T-helper 1 cell treated with Interleukin-12 subunit alpha and Interleukin-12 subunit beta and Interleukin-4 antibody, amounts not matched to agents 30 μg/mL and 1 μg/mL, for 36 hours (primary cell): ENCODE data around the gene GAD2.

Source experiments
- H3K27ac Mint-ChIP-seq: one replicate; pipeline ENCODE4 v1.8.0; 2021; ENCODE audit warnings: mild to moderate bottlenecking, mixed read lengths
- H3K27me3 Mint-ChIP-seq: one replicate; pipeline ENCODE4 v1.8.0; 2021; ENCODE audit warnings: low read depth, mixed read lengths
- H3K36me3 Mint-ChIP-seq: one replicate; pipeline ENCODE4 v1.8.0; 2021; ENCODE audit warnings: low read depth, mixed read lengths
- H3K4me1 Mint-ChIP-seq: one replicate; pipeline ENCODE4 v1.8.0; 2021; ENCODE audit warnings: low read depth, mixed read lengths
- H3K4me3 Mint-ChIP-seq: one replicate; pipeline ENCODE4 v1.8.0; 2021; ENCODE audit warnings: mild to moderate bottlenecking, moderate library complexity, mixed read lengths
- H3K9me3 Mint-ChIP-seq: one replicate; pipeline ENCODE4 v1.8.0; 2021; ENCODE audit warnings: mixed read lengths

The GAD2 gene

DNA sequence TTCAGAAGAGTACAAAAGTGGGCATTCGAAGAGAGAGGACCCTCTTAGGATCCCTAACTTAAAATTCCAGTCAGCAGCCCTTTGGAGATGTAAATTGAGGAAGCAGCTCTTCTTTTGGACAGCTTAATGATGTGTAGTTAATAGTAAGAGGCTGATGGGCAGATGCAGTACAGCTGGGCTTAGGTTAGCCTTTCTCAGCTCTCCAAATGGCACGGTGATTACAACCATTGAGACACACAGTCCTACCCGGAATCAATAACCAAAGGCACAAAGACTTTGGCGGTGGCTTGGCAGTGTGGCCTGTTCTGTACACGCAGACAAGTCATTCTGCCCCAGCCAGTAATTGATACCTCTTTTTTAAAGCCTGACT, 26.8 kb downstream of the GAD2 start:
- no peak overlapping the region for H3K27ac Mint-ChIP-seq
- no peaks in the 10 kb centered on the region for H3K9me3 Mint-ChIP-seq

DNA sequence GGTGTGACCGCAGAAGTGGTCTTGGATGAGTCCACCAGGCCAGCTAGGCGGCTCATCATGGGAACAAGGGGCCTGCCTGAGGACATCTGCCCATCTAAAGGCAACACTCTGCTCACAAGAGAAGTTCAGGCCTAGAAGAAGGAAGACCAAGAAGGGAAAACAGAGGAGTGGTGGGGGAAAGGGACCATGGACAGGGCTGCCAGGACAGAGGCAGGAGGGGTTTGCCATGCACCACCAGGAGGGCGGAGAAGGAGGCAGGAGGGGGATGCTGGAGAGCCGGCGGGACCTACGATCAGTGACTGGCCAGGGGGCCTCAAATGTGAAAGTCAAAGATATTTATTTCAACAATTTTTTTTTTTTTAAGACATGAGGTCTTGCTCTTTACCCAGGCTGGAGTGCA, 33.1 kb downstream of the GAD2 start:
- no peaks in the 10 kb centered on the region for H3K27me3 Mint-ChIP-seq
- no peaks in the 10 kb centered on the region for H3K4me1 Mint-ChIP-seq
- no peak overlapping the region for H3K4me3 Mint-ChIP-seq
- no peak overlapping the region for H3K27ac Mint-ChIP-seq
- H3K36me3 Mint-ChIP-seq = no peaks in the 10 kb centered on the region
- H3K9me3 Mint-ChIP-seq = no peaks in the 10 kb centered on the region

More for the DNA sequence above, 26.8 kb downstream of the GAD2 start:
- Mint-ChIP-seq H3K4me1 (no peaks in the 10 kb centered on the region), H3K4me3 (no peak overlapping the region), H3K27me3 (peaks cover 11% of the 10 kb centered on the region), H3K36me3 (no peaks in the 10 kb centered on the region)

DNA sequence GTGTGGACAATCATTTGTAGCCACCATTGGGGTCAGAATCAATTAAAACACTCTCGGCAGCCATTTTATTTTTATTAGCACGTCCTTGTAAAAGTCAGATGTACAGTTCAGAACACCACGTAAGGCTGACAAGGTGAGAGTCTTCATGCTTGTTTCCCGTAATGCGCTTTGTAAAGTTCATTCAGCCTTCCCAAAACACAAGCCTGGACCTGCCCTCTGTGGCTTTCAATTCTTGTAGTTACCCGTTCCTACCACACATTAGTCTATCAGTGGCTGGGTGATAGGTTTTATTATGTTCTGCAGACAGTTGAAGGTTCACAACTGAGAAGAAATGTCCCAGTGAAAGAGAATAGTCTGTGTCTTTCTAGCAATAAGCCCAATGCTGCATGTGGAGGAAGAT, 35.4 kb downstream of the GAD2 start:
- Mint-ChIP-seq H3K36me3 (no peaks in the 10 kb centered on the region), H3K4me1 (no peaks in the 10 kb centered on the region), H3K9me3 (no peaks in the 10 kb centered on the region), H3K4me3 (no peak overlapping the region), H3K27ac (no peak overlapping the region), H3K27me3 (no peaks in the 10 kb centered on the region)

DNA sequence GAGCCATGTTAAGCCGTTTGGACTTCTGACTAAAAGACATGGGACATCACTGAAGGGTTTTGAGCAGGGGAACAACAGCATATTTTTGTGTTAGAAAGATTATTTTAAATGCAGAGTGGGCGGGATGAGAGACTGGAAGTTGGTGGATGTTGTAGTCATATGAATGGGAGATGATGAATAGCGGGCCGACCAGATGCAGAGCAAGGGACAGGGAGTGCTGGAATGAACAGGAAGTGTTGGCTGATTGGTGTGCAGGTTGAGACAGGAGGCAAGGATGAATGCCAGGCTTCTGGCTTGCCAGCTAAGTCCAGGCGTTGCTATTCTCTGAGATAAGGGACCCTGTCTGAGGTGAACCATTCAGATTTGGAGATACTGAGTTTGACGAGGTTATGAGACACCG, 38.0 kb downstream of the GAD2 start:
- H3K4me3 Mint-ChIP-seq = no peak overlapping the region
- H3K36me3 Mint-ChIP-seq = no peaks in the 10 kb centered on the region
- no peaks in the 10 kb centered on the region for H3K27me3 Mint-ChIP-seq
- H3K27ac Mint-ChIP-seq = no peak overlapping the region
- H3K9me3 Mint-ChIP-seq = no peaks in the 10 kb centered on the region
- H3K4me1 Mint-ChIP-seq = no peaks in the 10 kb centered on the region

DNA sequence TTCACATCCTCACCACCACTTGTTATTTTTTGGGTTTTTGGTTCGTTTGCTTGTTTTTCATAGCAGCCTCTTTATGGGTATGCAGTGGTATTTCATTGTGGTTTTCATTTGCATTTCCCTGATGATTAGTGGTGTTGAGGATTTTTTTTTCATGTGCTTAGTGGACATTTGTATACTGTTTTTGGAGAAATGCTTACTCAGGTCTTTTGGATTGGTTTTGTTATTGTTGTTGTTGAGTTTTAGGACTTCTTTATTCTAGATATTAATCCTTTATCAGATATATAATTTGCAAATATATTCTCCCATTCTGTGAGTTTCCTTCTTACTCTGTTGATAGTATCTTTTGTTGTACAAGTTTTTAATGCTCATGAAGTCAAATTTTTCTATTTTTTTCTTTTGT, 42.8 kb downstream of the GAD2 start:
- no peaks in the 10 kb centered on the region for H3K4me1 Mint-ChIP-seq
- no peak overlapping the region for H3K4me3 Mint-ChIP-seq

DNA sequence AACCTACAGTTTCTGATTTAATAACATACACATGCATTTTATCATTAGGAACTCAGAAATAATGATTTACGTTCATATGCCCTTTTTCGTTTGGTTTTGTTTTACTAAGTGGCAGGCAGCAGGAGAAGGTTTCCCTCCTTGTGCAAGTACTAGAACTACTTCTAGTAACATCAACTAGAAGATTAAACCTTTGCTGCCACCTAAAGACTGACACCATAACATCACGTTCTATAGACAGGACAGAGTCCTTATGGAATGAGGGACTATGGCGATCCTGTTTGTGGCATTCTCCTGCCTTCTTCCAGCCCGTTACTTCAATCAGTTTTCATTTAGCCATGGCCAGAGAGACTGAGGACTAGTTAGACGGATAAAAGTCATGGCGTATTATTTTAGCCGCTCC, 53.2 kb downstream of the GAD2 start:
- Mint-ChIP-seq H3K9me3 (no peaks in the 10 kb centered on the region), H3K36me3 (no peaks in the 10 kb centered on the region), H3K27ac (no peak overlapping the region), H3K4me3 (no peak overlapping the region), H3K4me1 (no peaks in the 10 kb centered on the region), H3K27me3 (no peaks in the 10 kb centered on the region)

More for the DNA sequence above, 42.8 kb downstream of the GAD2 start:
- Mint-ChIP-seq H3K9me3 (no peaks in the 10 kb centered on the region), H3K27me3 (peaks cover 7% of the 10 kb centered on the region), H3K36me3 (no peaks in the 10 kb centered on the region), H3K27ac (no peak overlapping the region)

DNA sequence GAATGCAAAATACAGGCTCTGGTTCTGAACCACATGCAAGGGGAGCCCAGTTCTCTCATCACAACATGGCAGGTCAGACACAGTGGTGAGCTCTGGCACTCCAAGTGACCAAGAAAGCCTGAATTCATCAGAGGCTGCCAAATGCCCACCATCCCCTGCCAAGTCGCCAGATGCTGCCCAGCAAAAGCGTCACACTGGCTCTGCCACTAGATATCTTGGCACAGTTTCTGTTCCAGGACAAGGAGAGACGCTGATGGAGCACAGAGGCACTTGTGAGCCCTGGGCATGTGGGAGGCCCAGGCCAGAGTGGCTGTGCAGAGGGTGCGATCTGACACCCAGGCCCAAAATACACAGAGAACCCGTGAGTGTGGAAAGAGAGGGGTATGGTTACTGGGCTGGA, 57.8 kb downstream of the GAD2 start:
- Mint-ChIP-seq H3K4me3 (no peak overlapping the region), H3K27ac (no peak overlapping the region), H3K27me3 (no peaks in the 10 kb centered on the region), H3K9me3 (no peaks in the 10 kb centered on the region), H3K36me3 (no peaks in the 10 kb centered on the region), H3K4me1 (no peaks in the 10 kb centered on the region)

DNA sequence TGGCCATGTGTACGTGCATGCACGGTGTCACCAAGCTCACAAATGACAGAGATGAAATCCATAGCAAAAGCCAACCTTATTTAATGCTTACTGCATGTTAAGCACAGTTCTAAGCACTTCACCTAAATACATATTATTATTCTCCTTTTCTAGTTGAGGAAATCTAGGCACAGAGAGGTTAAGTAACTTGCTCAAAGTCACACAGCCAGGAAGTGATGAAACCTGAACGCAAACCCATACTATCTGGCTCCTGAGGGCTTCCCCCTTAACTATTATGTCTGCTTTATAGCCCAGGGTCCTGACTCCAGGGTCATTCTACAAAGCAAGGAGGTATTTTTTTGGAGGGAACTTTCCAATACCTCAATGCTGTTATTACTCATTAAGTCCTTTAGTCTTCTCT, 61.7 kb downstream of the GAD2 start:
- Mint-ChIP-seq H3K9me3 (no peaks in the 10 kb centered on the region), H3K4me1 (no peaks in the 10 kb centered on the region), H3K27me3 (peaks cover 4% of the 10 kb centered on the region), H3K36me3 (no peaks in the 10 kb centered on the region), H3K4me3 (no peak overlapping the region), H3K27ac (no peak overlapping the region)

DNA sequence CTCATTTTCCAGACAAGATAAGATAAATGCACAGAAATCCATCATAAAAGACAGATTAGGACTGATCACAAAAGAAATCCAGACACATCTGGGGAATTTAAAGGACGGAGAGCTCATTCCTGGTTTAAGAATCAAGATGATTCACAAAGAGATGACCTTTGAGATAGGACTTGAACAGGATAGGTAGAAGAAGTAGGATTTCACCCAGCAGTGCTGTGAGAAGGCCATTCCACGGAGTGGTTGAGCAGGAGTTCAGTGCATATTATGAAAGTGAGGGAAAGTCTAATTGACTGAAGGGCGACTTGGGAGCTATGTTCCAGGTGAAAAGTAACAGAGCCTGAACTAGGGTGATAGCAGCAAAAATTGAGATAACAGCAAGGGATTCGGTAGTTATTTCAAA, 73.7 kb downstream of the GAD2 start:
- Mint-ChIP-seq H3K27ac (no peak overlapping the region), H3K4me3 (no peak overlapping the region), H3K9me3 (no peaks in the 10 kb centered on the region), H3K36me3 (no peaks in the 10 kb centered on the region), H3K27me3 (peaks cover 20% of the 10 kb centered on the region), H3K4me1 (no peaks in the 10 kb centered on the region)

DNA sequence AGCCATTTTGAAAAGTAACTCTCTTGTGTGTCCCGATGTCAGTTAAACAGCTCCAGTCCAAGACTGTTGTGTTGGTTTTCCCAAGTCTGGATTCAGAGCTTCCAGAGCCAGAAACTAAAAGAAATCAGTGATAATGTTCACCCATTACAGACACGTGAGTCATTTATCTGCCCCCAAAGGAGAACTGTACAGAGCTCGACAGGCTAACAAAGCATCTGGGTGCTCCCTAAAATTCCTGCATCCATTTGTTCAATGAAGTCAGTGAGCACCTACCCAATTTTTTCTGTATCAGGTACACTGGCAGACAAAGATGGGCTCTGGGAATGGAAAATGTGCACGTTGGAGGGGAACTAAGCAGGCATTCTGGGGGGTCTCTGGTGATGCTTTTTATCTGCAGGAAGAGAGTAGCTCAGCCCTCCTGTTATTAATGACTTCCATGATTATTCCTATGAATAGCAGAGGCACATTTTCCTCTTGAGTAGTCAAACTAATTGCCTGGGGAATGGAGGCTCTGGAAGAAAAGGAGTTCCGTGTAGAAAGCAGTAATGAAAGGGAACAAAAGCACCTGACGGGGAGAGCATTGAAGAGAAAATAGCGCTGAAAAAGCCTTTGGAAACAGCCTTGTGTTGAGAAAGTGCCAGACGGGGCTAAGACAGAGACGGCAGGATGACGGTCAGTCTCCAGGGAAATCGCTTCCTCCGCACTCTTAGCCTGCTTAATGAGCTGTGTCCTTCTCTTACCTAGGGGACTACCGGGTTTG, 75.3 kb downstream of the GAD2 start:
- Mint-ChIP-seq H3K4me1 (no peaks in the 10 kb centered on the region), H3K27ac (no peak overlapping the region), H3K4me3 (no peak overlapping the region), H3K27me3 (peaks cover 19% of the 10 kb centered on the region), H3K9me3 (no peaks in the 10 kb centered on the region), H3K36me3 (no peaks in the 10 kb centered on the region)

DNA sequence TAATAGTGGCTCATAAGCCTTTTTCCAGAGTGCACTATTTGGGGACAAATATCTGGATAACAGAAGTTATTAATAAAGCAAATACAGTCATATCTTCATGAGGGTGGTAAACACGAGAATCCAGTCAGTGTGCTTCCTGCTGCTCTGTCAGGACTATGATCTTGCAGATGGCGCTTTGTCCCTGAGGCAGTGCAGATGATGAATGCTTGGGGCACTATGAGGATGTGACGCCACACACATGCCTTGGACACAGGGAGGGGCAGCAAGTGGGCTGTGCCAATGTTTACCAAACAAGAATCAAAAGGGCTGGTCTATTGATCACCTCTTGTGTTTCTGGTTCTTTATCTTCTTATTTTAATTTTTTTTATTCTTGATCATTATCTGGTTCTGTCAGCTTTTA, 79.8 kb downstream of the GAD2 start:
- no peak overlapping the region for H3K27ac Mint-ChIP-seq

DNA sequence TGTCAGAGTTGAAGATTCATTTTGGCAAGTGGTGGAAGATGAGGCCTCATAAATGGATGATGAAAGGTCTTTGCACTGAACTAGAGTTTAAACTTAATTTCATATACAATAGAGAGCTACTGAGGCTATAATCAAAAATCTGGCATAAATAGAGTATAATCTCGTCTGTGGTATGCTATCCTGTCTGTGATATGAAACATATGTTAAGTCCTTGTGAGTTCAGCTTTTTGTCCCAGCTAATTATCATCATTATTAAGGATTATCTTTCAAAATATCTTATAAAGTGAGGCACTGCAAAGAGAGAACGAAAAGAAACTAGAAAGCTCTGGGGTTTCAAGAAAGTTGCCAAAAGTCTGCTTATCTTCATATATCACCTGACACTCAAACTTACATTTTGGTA, 83.4 kb downstream of the GAD2 start:
- Mint-ChIP-seq H3K27ac (no peak overlapping the region), H3K4me3 (no peak overlapping the region), H3K9me3 (no peaks in the 10 kb centered on the region), H3K27me3 (peaks cover 9% of the 10 kb centered on the region), H3K36me3 (no peaks in the 10 kb centered on the region), H3K4me1 (no peaks in the 10 kb centered on the region)

More for the DNA sequence above, 79.8 kb downstream of the GAD2 start:
- no peaks in the 10 kb centered on the region for H3K9me3 Mint-ChIP-seq
- H3K4me3 Mint-ChIP-seq = no peak overlapping the region
- H3K27me3 Mint-ChIP-seq = peaks cover 8% of the 10 kb centered on the region
- no peaks in the 10 kb centered on the region for H3K36me3 Mint-ChIP-seq
- no peaks in the 10 kb centered on the region for H3K4me1 Mint-ChIP-seq

DNA sequence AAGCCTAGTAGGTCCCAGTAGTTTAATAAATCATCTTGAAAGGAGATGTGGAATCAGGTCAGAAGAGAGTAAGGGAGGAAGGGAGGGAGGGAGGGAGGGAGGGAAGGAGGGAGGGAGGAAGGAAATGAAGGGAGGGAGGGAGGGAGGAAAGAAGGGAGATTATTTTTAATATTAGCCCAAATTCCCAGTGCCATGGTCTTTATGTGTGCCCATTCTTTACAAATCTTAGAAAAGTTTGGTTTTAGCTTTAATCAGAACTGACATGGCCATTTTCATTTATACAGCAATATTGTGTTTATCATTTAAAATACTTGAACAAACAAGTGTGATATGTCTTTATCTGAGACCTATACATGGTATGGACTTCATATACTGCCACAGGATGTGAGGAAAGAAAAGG, 86.8 kb downstream of the GAD2 start:
- H3K4me3 Mint-ChIP-seq = no peak overlapping the region
- H3K27me3 Mint-ChIP-seq = peaks cover 20% of the 10 kb centered on the region
- H3K9me3 Mint-ChIP-seq = no peaks in the 10 kb centered on the region
- H3K27ac Mint-ChIP-seq = no peak overlapping the region
- H3K4me1 Mint-ChIP-seq = no peaks in the 10 kb centered on the region
- no peaks in the 10 kb centered on the region for H3K36me3 Mint-ChIP-seq

DNA sequence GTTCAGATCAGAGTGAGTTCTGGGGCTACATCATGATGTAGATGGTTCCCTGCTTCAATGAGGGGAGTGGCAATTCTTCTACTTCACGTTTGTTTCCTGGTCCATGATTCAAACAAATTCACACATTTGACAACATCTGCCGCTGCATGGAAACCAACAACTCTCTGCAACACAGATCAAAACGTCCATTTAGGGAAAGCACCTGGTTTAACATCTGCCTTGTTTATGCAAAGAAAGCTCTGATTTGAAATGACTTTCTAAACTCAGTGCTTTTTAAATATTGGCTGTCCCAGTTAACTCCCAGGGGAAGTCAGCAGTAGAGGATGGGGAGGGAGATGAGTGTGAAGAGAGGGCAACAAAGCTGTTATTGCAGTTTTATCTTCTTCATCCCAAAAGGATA, 93.8 kb downstream of the GAD2 start:
- Mint-ChIP-seq H3K27me3 (peaks cover 20% of the 10 kb centered on the region), H3K27ac (no peak overlapping the region)

DNA sequence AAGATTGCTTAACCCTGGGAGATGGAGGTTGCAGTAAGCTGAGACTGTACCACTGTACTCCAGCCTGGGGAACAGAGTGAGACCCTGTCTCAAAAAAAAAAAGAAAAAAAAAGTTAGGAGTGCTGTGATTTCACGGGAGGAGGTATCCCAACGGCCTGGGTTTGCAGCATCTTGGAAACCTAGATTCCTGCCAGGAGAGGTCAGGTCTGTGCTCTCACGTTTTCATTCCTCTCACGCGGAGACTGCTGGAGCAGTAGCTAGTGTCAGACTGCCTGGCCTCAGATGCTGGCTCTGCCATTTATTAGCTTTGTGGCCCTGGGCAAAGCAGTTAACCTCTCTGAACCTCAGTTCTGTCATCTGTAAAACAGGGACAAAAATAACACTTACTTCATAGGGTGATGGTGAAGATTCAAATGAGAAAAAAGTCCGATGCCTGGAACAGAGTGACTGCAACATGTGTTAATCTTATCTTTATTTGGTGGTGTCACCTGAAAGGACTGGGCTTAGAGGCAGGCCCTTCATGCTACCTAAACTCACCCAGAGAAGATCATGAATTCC, 94.9 kb downstream of the GAD2 start:
- Mint-ChIP-seq H3K4me3 (no peak overlapping the region), H3K27ac (no peak overlapping the region)

More for the DNA sequence above, 93.8 kb downstream of the GAD2 start:
- no peaks in the 10 kb centered on the region for H3K4me1 Mint-ChIP-seq
- no peaks in the 10 kb centered on the region for H3K36me3 Mint-ChIP-seq
- no peaks in the 10 kb centered on the region for H3K9me3 Mint-ChIP-seq
- no peak overlapping the region for H3K4me3 Mint-ChIP-seq

More for the DNA sequence above, 94.9 kb downstream of the GAD2 start:
- Mint-ChIP-seq H3K9me3 (no peaks in the 10 kb centered on the region), H3K36me3 (no peaks in the 10 kb centered on the region), H3K4me1 (no peaks in the 10 kb centered on the region), H3K27me3 (peaks cover 13% of the 10 kb centered on the region)
